Ishikawa (cell line): ENCODE measurements around the gene GBGT1.

Source experiments
- CEBPB ChIP-seq: IDR thresholded peaks from 2 replicates; pipeline ENCODE4 v1.6.1; 2012
- CREB1 ChIP-seq: IDR thresholded peaks from 2 replicates; pipeline ENCODE4 v1.6.1; 2012; ENCODE audit warnings: low read depth
- EGR1 ChIP-seq: IDR thresholded peaks from 2 replicates; pipeline ENCODE4 v1.6.1; 2012
- EP300 ChIP-seq: IDR thresholded peaks from 2 replicates; pipeline ENCODE4 v1.6.1; 2012; ENCODE audit warnings: borderline replicate concordance
- FOXM1 ChIP-seq: IDR thresholded peaks from 2 replicates; pipeline ENCODE4 v1.6.1; 2012; ENCODE audit warnings: low read depth, borderline replicate concordance
- MAX ChIP-seq: IDR thresholded peaks from 2 replicates; pipeline ENCODE4 v1.6.1; 2012
- NFIC ChIP-seq: IDR thresholded peaks from 2 replicates; pipeline ENCODE4 v1.6.1; 2012
- RAD21 ChIP-seq: IDR thresholded peaks from 2 replicates; pipeline ENCODE4 v1.6.1; 2012; ENCODE audit warnings: low read depth
- REST ChIP-seq: IDR thresholded peaks from 2 replicates; pipeline ENCODE4 v1.6.1; 2012; ENCODE audit warnings: low read depth, mild to moderate bottlenecking
- TAF1 ChIP-seq: IDR thresholded peaks from 2 replicates; pipeline ENCODE4 v1.6.1; 2012; ENCODE audit warnings: low read depth, mild to moderate bottlenecking
- TCF12 ChIP-seq: IDR thresholded peaks from 2 replicates; pipeline ENCODE4 v1.6.1; 2012; ENCODE audit warnings: low read depth
- TEAD4 ChIP-seq: IDR thresholded peaks from 2 replicates; pipeline ENCODE4 v1.6.1; 2012
- USF1 ChIP-seq: IDR thresholded peaks from 2 replicates; pipeline ENCODE4 v1.6.1; 2012
- YY1 ChIP-seq: IDR thresholded peaks from 2 replicates; pipeline ENCODE4 v1.6.1; 2012; ENCODE audit warnings: low read depth
- ZBTB7A ChIP-seq: IDR thresholded peaks from 2 replicates; pipeline ENCODE4 v1.6.1; 2012; ENCODE audit warnings: low read depth

Gene GBGT1

GRCh38 chr9:133107961-133108793, 55.5 kb downstream of the GBGT1 start:
- TF ChIP-seq CEBPB (no peak), TEAD4 (no peak), CREB1 (no peak), REST (no peak), TAF1 (no peak), EGR1 (no peak), MAX (no peak), FOXM1 (no peak), USF1 (no peak), TCF12 (no peak), NFIC (no peak), YY1 (no peak), ZBTB7A (no peak), RAD21 (no peak)

- TF ChIP-seq MAX (no peak), EP300 (no peak), CREB1 (no peak), FOXM1 (no peak), CEBPB (no peak), ZBTB7A (no peak), TEAD4 (no peak), EGR1 (no peak), YY1 (no peak), TCF12 (no peak), REST (no peak), NFIC (no peak), RAD21 (no peak), TAF1 (no peak), USF1 (no peak)
Measured at GRCh38 chr9:133107245-133107722, 56.4 kb downstream of the GBGT1 start.

DNA sequence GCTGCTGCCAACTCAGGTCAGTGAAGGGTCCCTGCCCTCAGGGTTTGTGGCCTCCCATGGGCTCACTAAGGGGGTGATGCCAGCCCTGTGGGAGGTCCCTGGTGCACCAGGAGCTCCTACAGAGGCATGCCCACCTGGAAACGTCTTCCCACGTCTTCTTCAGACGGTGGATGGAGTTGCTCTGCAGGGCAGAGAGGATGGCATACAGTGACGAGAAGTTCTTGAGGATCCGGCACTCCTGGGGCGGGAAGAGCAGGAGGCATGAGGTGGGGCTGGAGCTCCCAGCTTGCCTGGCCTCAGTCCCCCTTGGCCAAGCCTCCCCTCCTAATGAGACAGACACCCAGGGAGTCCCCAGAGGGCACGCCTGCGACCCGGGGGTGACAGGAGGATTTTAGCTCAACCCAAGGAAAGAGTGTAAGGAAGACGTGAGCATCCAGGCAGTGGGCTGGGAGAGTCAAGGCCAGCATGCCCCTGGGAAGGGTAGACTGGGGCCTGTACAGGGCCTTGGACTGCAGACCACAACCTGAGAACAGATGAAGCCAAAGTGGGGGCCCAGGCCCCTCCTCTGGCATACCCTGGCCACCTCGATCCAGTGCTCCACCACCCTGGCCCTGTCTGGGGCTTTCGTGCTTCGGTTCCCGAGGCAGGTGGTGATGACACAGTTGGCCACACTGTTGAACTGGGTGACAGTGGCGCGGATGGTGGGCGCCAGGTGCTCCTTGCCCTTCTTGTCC, 57.0 kb downstream of the GBGT1 start:
- TF ChIP-seq CEBPB (no peak), CREB1 (no peak), ZBTB7A (no peak), RAD21 (no peak), EP300 (no peak), EGR1 (no peak), TEAD4 (no peak), TAF1 (no peak), MAX (no peak), REST (no peak), NFIC (no peak)
